Measurements from ENCODE around the gene SCNN1A. TPM values are rescaled to one million over a fixed set of nuclear protein-coding genes. Genes with fewer than 3 reads are reported as not detected.
A peak's percentile ranks its signal among the peaks of the same experiment; 100 is the strongest.

SCNN1A gene
- total RNA-seq, 4 donors from 2014 or later = 74.2 to 143 (median 93.7) TPM

GRCh38 chr12:6384499-6385436 is 9.4 kb upstream of the SCNN1A start:
- no peak for DNase-seq (ENCODE audit: low spot score in 2 of 2)
- no peaks in the 10 kb centered on the region for H3K9me3 ChIP-seq
- H3K27ac ChIP-seq = peak overlapping the region; percentile 91
- peak overlapping the region; percentile 73 for H3K4me3 ChIP-seq
- peaks cover 64% of the 10 kb centered on the region for H3K4me1 ChIP-seq
- no peak for TF ChIP-seq POLR2AphosphoS5 (IDR thresholded peaks at IDR 0.05)
- TF ChIP-seq POLR2A (IDR thresholded peaks at IDR 0.05) = no peak
- no peak for TF ChIP-seq CTCF (IDR thresholded peaks at IDR 0.05)
- no peak for TF ChIP-seq EP300 (IDR thresholded peaks at IDR 0.05)
- H3K36me3 ChIP-seq = peaks cover 32% of the 10 kb centered on the region
- 39% methylated on average over 17 of the region's 36 CpGs for WGBS
- H3K27me3 ChIP-seq = no peaks in the 10 kb centered on the region

- Histone ChIP-seq H3K27ac (peak within 1 kb of the TSS; percentile 91), H3K27me3 (no peaks in the 10 kb centered on the region), H3K9me3 (no peaks in the 10 kb centered on the region), H3K36me3 (peaks cover 27% of the 10 kb centered on the region), H3K4me3 (peak within 1 kb of the TSS; percentile 73), H3K4me1 (peaks cover 68% of the 10 kb centered on the region)
- peak; percentile 98 to 99 for DNase-seq (ENCODE audit: low spot score in 2 of 2)
- 13% methylated on average over 10 of the region's 62 CpGs for WGBS
- peak; percentile 80 to 98 (median 97) for TF ChIP-seq POLR2AphosphoS5 (IDR thresholded peaks at IDR 0.05)
- TF ChIP-seq POLR2A (IDR thresholded peaks at IDR 0.05) = peak; percentile 25 to 61
- TF ChIP-seq CTCF (IDR thresholded peaks at IDR 0.05) = peak in 1 of 2 donors; percentile 7
- no peak for TF ChIP-seq EP300 (IDR thresholded peaks at IDR 0.05)
Observed at GRCh38 chr12:6383572-6384498, 8.5 kb upstream of the SCNN1A start, which contains the start of gene LTBR. Gene LTBR (plus strand): TSS chr12:6384162. CDS start chr12:6384359, 197 bp downstream.

GRCh38 chr12:6382982-6383381 is 7.6 kb upstream of the SCNN1A start:
- WGBS = 80% methylated on average over 6 of the region's 6 CpGs
- no peak for DNase-seq (ENCODE audit: low spot score in 2 of 2)
- Histone ChIP-seq H3K27me3 (no peaks in the 10 kb centered on the region), H3K4me1 (peaks cover 72% of the 10 kb centered on the region), H3K36me3 (peaks cover 21% of the 10 kb centered on the region), H3K9me3 (no peaks in the 10 kb centered on the region), H3K27ac (peak overlapping the region; percentile 91), H3K4me3 (peak overlapping the region; percentile 73)
- TF ChIP-seq POLR2AphosphoS5 (IDR thresholded peaks at IDR 0.05) = no peak
- TF ChIP-seq EP300 (IDR thresholded peaks at IDR 0.05) = no peak
- no peak for TF ChIP-seq POLR2A (IDR thresholded peaks at IDR 0.05)
- no peak for TF ChIP-seq CTCF (IDR thresholded peaks at IDR 0.05)

GRCh38 chr12:6382371-6382770 is 7.0 kb upstream of the SCNN1A start:
- Histone ChIP-seq H3K36me3 (peaks cover 15% of the 10 kb centered on the region), H3K9me3 (no peaks in the 10 kb centered on the region), H3K4me1 (peaks cover 72% of the 10 kb centered on the region), H3K4me3 (no peak overlapping the region), H3K27ac (no peak overlapping the region), H3K27me3 (no peaks in the 10 kb centered on the region)
- 92% methylated on average over 7 of the region's 7 CpGs for WGBS
- TF ChIP-seq EP300 (IDR thresholded peaks at IDR 0.05) (no peak), POLR2A (IDR thresholded peaks at IDR 0.05) (no peak), POLR2AphosphoS5 (IDR thresholded peaks at IDR 0.05) (no peak), CTCF (IDR thresholded peaks at IDR 0.05) (no peak)
- no peak for DNase-seq (ENCODE audit: low spot score in 2 of 2)

All from suprapubic skin (tissue), 4 donors.